Smooth muscle cell (in vitro differentiated cells): ENCODE results near the gene CYP2C18. TPM values are rescaled to one million over a fixed set of nuclear protein-coding genes. Genes with fewer than 3 reads are reported as not detected.
"Not testable (repeated sequence)": the region's sequence is repeated elsewhere in the genome, so short reads cannot be mapped to it uniquely, and the experiment has no call there.

Source experiments
- DNase-seq: peaks from one replicate; lab custom pipeline; 2025; ENCODE audit not compliant: unreplicated experiment; lab: John Stamatoyannopoulos, UW
- H2AFZ ChIP-seq: fragments of 200-600 bp; sonication (generic); 2 replicates; pipeline ENCODE4 v1.6.0; 2016; ENCODE audit warnings: antibody characterized with exemption, low read depth, mild to moderate bottlenecking
- H3F3A ChIP-seq: fragments of 200-600 bp; sonication (generic); 2 replicates; pipeline ENCODE4 v1.6.0; 2017; ENCODE audit warnings: antibody characterized with exemption, low read depth
- H3K27ac ChIP-seq: fragments of 200-600 bp; sonication (generic); 2 replicates; pipeline ENCODE4 v1.5.1; 2016; ENCODE audit warnings: low read depth, mild to moderate bottlenecking
- H3K27me3 ChIP-seq: fragments of 200-600 bp; sonication (generic); 2 replicates; pipeline ENCODE4 v1.6.1; 2016; ENCODE audit warnings: low read depth, mild to moderate bottlenecking
- H3K36me3 ChIP-seq: fragments of 200-600 bp; sonication (generic); 2 replicates; pipeline ENCODE4 v1.5.1; 2016; ENCODE audit warnings: low read depth
- H3K4me1 ChIP-seq: fragments of 200-600 bp; sonication (generic); 2 replicates; pipeline ENCODE4 v1.5.1; 2016; ENCODE audit warnings: low read depth
- H3K4me2 ChIP-seq: fragments of 200-600 bp; sonication (generic); 2 replicates; pipeline ENCODE4 v1.6.0; 2016; ENCODE audit warnings: mild to moderate bottlenecking
- H3K4me3 ChIP-seq: fragments of 200-600 bp; sonication (generic); 2 replicates; pipeline ENCODE4 v1.5.1; 2016; ENCODE audit warnings: mild to moderate bottlenecking
- H3K79me2 ChIP-seq: fragments of 200-600 bp; sonication (generic); 2 replicates; pipeline ENCODE4 v1.6.0; 2016; ENCODE audit warnings: low read depth, mild to moderate bottlenecking
- H3K9ac ChIP-seq: fragments of 200-600 bp; sonication (generic); 2 replicates; pipeline ENCODE4 v1.6.0; 2016; ENCODE audit warnings: low read depth
- H3K9me3 ChIP-seq: fragments of 200-600 bp; sonication (generic); replicated peaks from 2 replicates; pipeline ENCODE4 v1.5.1; 2016; ENCODE audit warnings: low read depth
- H4K20me1 ChIP-seq: fragments of 200-600 bp; sonication (generic); 2 replicates; pipeline ENCODE4 v1.6.0; 2016; ENCODE audit warnings: low read depth
- WGBS: methylation state at CpG from one replicate; pipeline ENCODE4 v1.1.7; 2016; ENCODE audit warnings: low lambda C conversion rate; 5-methylcytosine and 5-hydroxymethylcytosine counted together
- polyA plus RNA-seq: library from polyadenylated mRNA; unstranded; fragments of >200 nt; fragmentation: Nextera tagmentation; extraction: Ambion mirVana; gene quantifications from 2 replicates; pipeline ENCODE4 v1.2.1, GENCODE V29; 2016
- total RNA-seq: library from RNA; depleted of rRNA; stranded (reverse); fragments of >200 nt; gene quantifications from 2 replicates; pipeline ENCODE4 v1.2.3, GENCODE V29; 2014
- TF ChIP-seq, protein P1 (sequence below): fragments of 200-600 bp; sonication (generic); IDR thresholded peaks from 2 replicates; pipeline ENCODE4 v1.5.1; 2017; ENCODE audit warnings: borderline replicate concordance, mild to moderate bottlenecking, antibody characterized with exemption; ENCODE audit not compliant: insufficient read depth, poor library complexity, severe bottlenecking

CYP2C18 gene
- total and polyA plus RNA-seq, 2 experiments from 2014 or later = 1.1 TPM; not detected in 1

DNA sequence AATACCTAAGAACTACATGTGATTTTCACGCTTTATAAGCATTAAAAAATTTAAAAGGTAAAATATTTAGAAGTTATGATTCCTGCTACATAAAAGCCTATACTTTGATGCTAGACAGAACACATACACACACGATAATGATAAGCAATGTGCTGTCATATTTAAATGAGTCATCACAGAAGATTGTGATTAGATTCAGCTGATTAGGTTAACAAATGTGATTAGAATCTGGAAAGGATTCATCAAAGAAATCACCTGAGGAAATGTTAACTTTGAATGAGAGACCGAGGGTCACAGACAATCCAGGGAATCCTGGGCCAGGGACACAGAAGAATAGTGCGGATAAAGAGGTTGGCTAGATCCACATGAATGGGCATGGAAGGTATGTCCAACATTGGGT lies 42.0 kb upstream of the CYP2C18 start:
- no peaks in the 10 kb centered on the region for H3K4me1 ChIP-seq
- H3K9me3 ChIP-seq = peaks cover 3% of the 10 kb centered on the region
- no peak for DNase-seq
- WGBS = 89% methylated on average over 4 of the region's 4 CpGs
- no peaks in the 10 kb centered on the region for H3K36me3 ChIP-seq
- H3K4me2 ChIP-seq = no peak overlapping the region
- no peak overlapping the region for H3K9ac ChIP-seq
- no peak overlapping the region for H3K4me3 ChIP-seq
- no peak overlapping the region for H2AFZ ChIP-seq
- H3F3A ChIP-seq = no peaks in the 10 kb centered on the region
- H3K27me3 ChIP-seq = no peaks in the 10 kb centered on the region
- no peaks in the 10 kb centered on the region for H4K20me1 ChIP-seq
- no peak overlapping the region for H3K27ac ChIP-seq
- H3K79me2 ChIP-seq = no peaks in the 10 kb centered on the region
- TF ChIP-seq, protein P1, sequence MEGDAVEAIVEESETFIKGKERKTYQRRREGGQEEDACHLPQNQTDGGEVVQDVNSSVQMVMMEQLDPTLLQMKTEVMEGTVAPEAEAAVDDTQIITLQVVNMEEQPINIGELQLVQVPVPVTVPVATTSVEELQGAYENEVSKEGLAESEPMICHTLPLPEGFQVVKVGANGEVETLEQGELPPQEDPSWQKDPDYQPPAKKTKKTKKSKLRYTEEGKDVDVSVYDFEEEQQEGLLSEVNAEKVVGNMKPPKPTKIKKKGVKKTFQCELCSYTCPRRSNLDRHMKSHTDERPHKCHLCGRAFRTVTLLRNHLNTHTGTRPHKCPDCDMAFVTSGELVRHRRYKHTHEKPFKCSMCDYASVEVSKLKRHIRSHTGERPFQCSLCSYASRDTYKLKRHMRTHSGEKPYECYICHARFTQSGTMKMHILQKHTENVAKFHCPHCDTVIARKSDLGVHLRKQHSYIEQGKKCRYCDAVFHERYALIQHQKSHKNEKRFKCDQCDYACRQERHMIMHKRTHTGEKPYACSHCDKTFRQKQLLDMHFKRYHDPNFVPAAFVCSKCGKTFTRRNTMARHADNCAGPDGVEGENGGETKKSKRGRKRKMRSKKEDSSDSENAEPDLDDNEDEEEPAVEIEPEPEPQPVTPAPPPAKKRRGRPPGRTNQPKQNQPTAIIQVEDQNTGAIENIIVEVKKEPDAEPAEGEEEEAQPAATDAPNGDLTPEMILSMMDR = no peak

DNA sequence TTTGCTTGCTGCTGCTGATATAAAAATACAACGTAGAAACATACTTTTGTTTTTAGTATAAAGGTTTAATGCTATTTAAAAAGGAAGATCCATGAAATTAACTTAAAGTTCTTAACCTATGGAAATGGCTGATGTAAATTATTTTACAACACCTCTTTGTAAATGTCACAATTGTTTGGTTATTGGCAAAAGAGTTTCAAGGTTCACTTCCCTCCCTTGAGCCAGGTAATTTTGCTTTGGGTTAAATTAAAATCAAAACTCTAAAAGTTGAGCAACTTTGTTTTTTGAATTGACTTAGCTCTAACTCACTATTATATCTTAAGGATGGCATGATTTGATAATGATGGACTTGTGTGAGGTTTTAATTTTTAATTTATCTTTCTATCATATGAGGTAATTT lies 39.2 kb upstream of the CYP2C18 start:
- no peak overlapping the region for H2AFZ ChIP-seq
- H3K9ac ChIP-seq = no peak overlapping the region
- no peaks in the 10 kb centered on the region for H3K4me1 ChIP-seq
- no peaks in the 10 kb centered on the region for H4K20me1 ChIP-seq
- H3F3A ChIP-seq = no peaks in the 10 kb centered on the region
- H3K79me2 ChIP-seq = no peaks in the 10 kb centered on the region
- 90% methylated on average over 1 of the region's 1 CpG for WGBS
- no peaks in the 10 kb centered on the region for H3K9me3 ChIP-seq
- TF ChIP-seq, protein P1 = no peak
- H3K27me3 ChIP-seq = no peaks in the 10 kb centered on the region
- no peak overlapping the region for H3K4me3 ChIP-seq
- H3K36me3 ChIP-seq = no peaks in the 10 kb centered on the region
- H3K27ac ChIP-seq = no peak overlapping the region
- no peak overlapping the region for H3K4me2 ChIP-seq
- no peak for DNase-seq

DNA sequence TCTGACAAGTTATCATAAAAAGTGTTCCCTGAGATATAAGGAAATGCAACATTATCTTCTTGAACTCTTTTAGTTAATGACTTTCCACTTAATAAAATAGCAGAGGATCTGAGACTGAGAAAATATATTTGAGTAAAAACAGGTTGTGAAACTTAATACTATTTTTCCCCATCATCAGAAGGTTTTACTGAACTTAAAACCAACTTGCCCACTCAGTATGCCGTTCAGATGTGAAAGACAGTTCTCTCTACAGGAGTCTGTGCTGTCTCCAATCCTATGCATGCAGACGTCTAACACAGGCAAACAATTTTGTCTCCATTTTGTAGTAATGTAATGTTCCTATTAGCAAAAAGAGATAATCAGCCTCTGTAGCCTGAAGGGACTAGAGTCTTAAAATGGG lies 38.2 kb upstream of the CYP2C18 start:
- Histone ChIP-seq H3K9ac (no peak overlapping the region), H3K4me3 (no peak overlapping the region), H3K36me3 (no peaks in the 10 kb centered on the region), H3K4me2 (no peak overlapping the region), H3K27me3 (no peaks in the 10 kb centered on the region), H3F3A (no peaks in the 10 kb centered on the region), H2AFZ (no peak overlapping the region), H3K27ac (no peak overlapping the region), H3K79me2 (no peaks in the 10 kb centered on the region), H4K20me1 (no peaks in the 10 kb centered on the region), H3K9me3 (no peaks in the 10 kb centered on the region), H3K4me1 (no peaks in the 10 kb centered on the region)
- TF ChIP-seq, protein P1 = no peak
- 73% methylated on average over 2 of the region's 2 CpGs for whole genome bisulfite sequencing
- no peak for DNase-seq

DNA sequence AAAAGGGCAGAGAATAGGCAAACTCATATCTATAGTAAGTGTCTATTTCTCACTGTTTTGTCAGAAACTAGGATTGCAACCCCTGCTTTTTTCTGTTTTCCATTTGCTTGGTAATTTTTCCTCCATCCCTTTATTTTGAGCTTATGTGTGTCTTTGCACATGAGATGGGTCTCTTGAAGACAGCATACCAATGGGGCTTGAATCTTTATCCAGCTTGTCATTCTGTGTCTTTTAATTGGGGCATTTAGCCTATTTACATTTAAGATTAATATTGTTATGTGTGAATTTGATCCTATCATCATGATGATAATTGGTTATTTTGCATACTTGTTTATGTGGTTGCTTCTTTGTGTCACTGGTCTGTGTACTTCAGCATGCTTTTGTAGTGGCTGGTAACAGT lies 28.3 kb upstream of the CYP2C18 start:
- H3K27ac ChIP-seq, H3K79me2 ChIP-seq, DNase-seq, H3F3A ChIP-seq, H3K27me3 ChIP-seq, H3K36me3 ChIP-seq, H2AFZ ChIP-seq, H3K4me1 ChIP-seq, H3K4me3 ChIP-seq, H3K9me3 ChIP-seq, H3K9ac ChIP-seq, H3K4me2 ChIP-seq, H4K20me1 ChIP-seq: not testable (repeated sequence)

DNA sequence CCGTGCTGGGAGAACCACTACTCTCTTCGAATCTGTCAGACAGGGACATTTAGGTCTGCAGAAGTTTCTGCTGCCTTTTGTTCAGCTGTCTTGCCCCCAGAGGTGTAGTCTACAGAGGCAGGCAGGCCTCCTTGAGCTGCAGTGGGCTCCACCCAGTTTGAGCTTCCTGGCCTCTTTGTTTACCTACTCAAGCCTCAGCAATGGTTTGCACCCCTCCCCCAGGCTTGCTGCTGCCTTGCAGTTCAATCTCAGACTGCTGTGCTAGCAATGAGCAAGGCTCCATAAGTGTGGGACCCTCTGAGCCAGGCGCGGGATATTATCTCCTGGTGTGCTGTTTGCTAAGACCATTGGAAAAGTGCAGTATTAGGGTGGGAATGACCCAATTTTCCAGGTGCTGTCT lies 20.5 kb upstream of the CYP2C18 start:
- H3K4me3 ChIP-seq, H3F3A ChIP-seq, DNase-seq, H2AFZ ChIP-seq, H3K4me1 ChIP-seq, H3K79me2 ChIP-seq, H4K20me1 ChIP-seq, H3K9ac ChIP-seq, H3K9me3 ChIP-seq, H3K36me3 ChIP-seq, H3K27me3 ChIP-seq, H3K4me2 ChIP-seq, H3K27ac ChIP-seq: not testable (repeated sequence)
- 80% methylated on average over 4 of the region's 4 CpGs for WGBS
